Stimulated activated naive B cell treated with anti-CD40 and anti-IgM and Interleukin-4, amounts not matched to agents 10 μg/mL and 1 μg/mL and 100 μg/mL, for 72 hours (primary cell): ENCODE data around the gene WNK4.

Experiments
- ATAC-seq, 2 donors: fragments of 150-1000 bp; cut with Tn5 transposase; replicated peaks; 2 replicates each; pipeline ENCODE4 v1.10.0; 2021; ENCODE audit warnings: moderate library complexity in 1 of 2
- DNase-seq: peaks from one replicate; pipeline ENCODE4 v3.0.0; 2021
- H3K27ac Mint-ChIP-seq: one replicate; pipeline ENCODE4 v1.8.0; 2022; ENCODE audit warnings: mild to moderate bottlenecking, mixed read lengths
- H3K27me3 Mint-ChIP-seq, 2 donors: one replicate each; pipeline ENCODE4 v1.8.0; 2022; ENCODE audit warnings: mixed read lengths in 2 of 2
- H3K36me3 Mint-ChIP-seq, 2 donors: one replicate each; pipeline ENCODE4 v1.8.0; 2022; ENCODE audit warnings: mixed read lengths in 2 of 2, mild to moderate bottlenecking in 1 of 2
- H3K4me1 Mint-ChIP-seq, 2 donors: one replicate each; pipeline ENCODE4 v1.8.0; 2022; ENCODE audit warnings: mixed read lengths in 2 of 2, mild to moderate bottlenecking in 1 of 2
- H3K4me3 Mint-ChIP-seq, 2 donors: one replicate each; pipeline ENCODE4 v1.8.0; 2022; ENCODE audit warnings: mild to moderate bottlenecking in 2 of 2, mixed read lengths in 2 of 2, moderate library complexity in 1 of 2
- H3K9me3 Mint-ChIP-seq, 2 donors: one replicate each; pipeline ENCODE4 v1.8.0; 2022; ENCODE audit warnings: mixed read lengths in 2 of 2, mild to moderate bottlenecking in 1 of 2

WNK4 gene

GRCh38 chr17:42819939-42820535, 39.6 kb downstream of the WNK4 start:
- ATAC-seq (peak; percentile 48 to 60), DNase-seq (peak; percentile 40)
- H3K27me3 Mint-ChIP-seq, result no peaks in the 10 kb centered on the region
- peaks cover 34 to 48% of the 10 kb centered on the region in 2 donors for H3K36me3 Mint-ChIP-seq
- H3K27ac Mint-ChIP-seq, result no peak overlapping the region
- no peaks in the 10 kb centered on the region for H3K9me3 Mint-ChIP-seq
- peaks cover 13 to 25% of the 10 kb centered on the region in 2 donors for H3K4me1 Mint-ChIP-seq
- no peak overlapping the region for H3K4me3 Mint-ChIP-seq

- peaks cover 13 to 25% of the 10 kb centered on the region in 2 donors for H3K4me1 Mint-ChIP-seq
- H3K36me3 Mint-ChIP-seq, result peaks cover 25 to 38% of the 10 kb centered on the region in 2 donors
- H3K27me3 Mint-ChIP-seq, result no peaks in the 10 kb centered on the region
- no peaks in the 10 kb centered on the region for H3K9me3 Mint-ChIP-seq
- no peak for ATAC-seq
- DNase-seq, result no peak
- H3K27ac Mint-ChIP-seq, result no peak overlapping the region
- H3K4me3 Mint-ChIP-seq, result no peak overlapping the region
Measured at GRCh38 chr17:42821176-42821575, 40.8 kb downstream of the WNK4 start.

GRCh38 chr17:42827472-42827871, 47.1 kb downstream of the WNK4 start:
- ATAC-seq (no peak), DNase-seq (no peak)
- Mint-ChIP-seq H3K36me3 (peaks cover 2 to 6% of the 10 kb centered on the region in 2 donors), H3K27ac (no peak overlapping the region), H3K4me3 (no peak overlapping the region), H3K27me3 (no peaks in the 10 kb centered on the region), H3K4me1 (peaks cover 7 to 23% of the 10 kb centered on the region in 2 donors), H3K9me3 (no peaks in the 10 kb centered on the region)

- Mint-ChIP-seq H3K4me3 (no peak overlapping the region), H3K27me3 (no peaks in the 10 kb centered on the region), H3K4me1 (peaks cover 13 to 30% of the 10 kb centered on the region in 2 donors), H3K36me3 (peaks cover 3 to 10% of the 10 kb centered on the region in 2 donors), H3K9me3 (no peaks in the 10 kb centered on the region), H3K27ac (no peak overlapping the region)
- ATAC-seq, result no peak
- DNase-seq, result no peak
Measured at GRCh38 chr17:42830971-42831370, 50.6 kb downstream of the WNK4 start.

- Mint-ChIP-seq H3K4me3 (peak overlapping the region; percentile 94 to 97), H3K27me3 (no peaks in the 10 kb centered on the region), H3K4me1 (peaks cover 13 to 30% of the 10 kb centered on the region in 2 donors), H3K36me3 (peaks cover 6 to 18% of the 10 kb centered on the region in 2 donors), H3K27ac (peak overlapping the region; percentile 99), H3K9me3 (no peaks in the 10 kb centered on the region)
- DNase-seq (no peak), ATAC-seq (peak; percentile 15 to 18)
Measured at GRCh38 chr17:42832213-42832933, 52.0 kb downstream of the WNK4 start.

- H3K36me3 Mint-ChIP-seq, result peaks cover 13 to 24% of the 10 kb centered on the region in 2 donors
Measured at GRCh38 chr17:42832934-42833766, 52.7 kb downstream of the WNK4 start, which contains the start of gene PSME3. TSS of gene PSME3 (plus strand) at chr17:42833397. CDS start at chr17:42833632, 235 bp downstream.

GRCh38 chr17:42833767-42834422, 53.5 kb downstream of the WNK4 start:
- H3K27ac Mint-ChIP-seq, result peak overlapping the region; percentile 99
- no peak for ATAC-seq
- H3K36me3 Mint-ChIP-seq, result peaks cover 20 to 28% of the 10 kb centered on the region in 2 donors
- DNase-seq, result no peak
- H3K4me1 Mint-ChIP-seq, result peaks cover 17 to 32% of the 10 kb centered on the region in 2 donors
- H3K27me3 Mint-ChIP-seq, result no peaks in the 10 kb centered on the region
- peak overlapping the region; percentile 94 to 97 for H3K4me3 Mint-ChIP-seq
- no peaks in the 10 kb centered on the region for H3K9me3 Mint-ChIP-seq

More at GRCh38 chr17:42832934-42833766, 52.7 kb downstream of the WNK4 start, which contains the start of gene PSME3:
- peak within 1 kb of the TSS; percentile 99 for H3K27ac Mint-ChIP-seq
- ATAC-seq (peak; percentile 92 to 94), DNase-seq (peak; percentile 86)
- peak within 1 kb of the TSS; percentile 94 to 97 for H3K4me3 Mint-ChIP-seq
- H3K9me3 Mint-ChIP-seq, result no peaks in the 10 kb centered on the region
- H3K27me3 Mint-ChIP-seq, result no peaks in the 10 kb centered on the region
- peaks cover 17 to 30% of the 10 kb centered on the region in 2 donors for H3K4me1 Mint-ChIP-seq

GRCh38 chr17:42835732-42836131, 55.3 kb downstream of the WNK4 start:
- Mint-ChIP-seq H3K4me3 (no peak overlapping the region), H3K27ac (no peak overlapping the region), H3K27me3 (no peaks in the 10 kb centered on the region), H3K36me3 (peaks cover 28 to 36% of the 10 kb centered on the region in 2 donors), H3K4me1 (peaks cover 17 to 35% of the 10 kb centered on the region in 2 donors), H3K9me3 (no peaks in the 10 kb centered on the region)
- no peak for DNase-seq
- ATAC-seq, result no peak

GRCh38 chr17:42841975-42842685, 61.7 kb downstream of the WNK4 start:
- no peak for ATAC-seq
- no peak overlapping the region for H3K27ac Mint-ChIP-seq
- DNase-seq, result no peak
- H3K4me1 Mint-ChIP-seq, result peaks cover 20 to 43% of the 10 kb centered on the region in 2 donors
- H3K27me3 Mint-ChIP-seq, result no peaks in the 10 kb centered on the region
- H3K4me3 Mint-ChIP-seq, result no peak overlapping the region
- no peaks in the 10 kb centered on the region for H3K9me3 Mint-ChIP-seq
- peaks cover 53 to 56% of the 10 kb centered on the region in 2 donors for H3K36me3 Mint-ChIP-seq

- Mint-ChIP-seq H3K27ac (no peak overlapping the region), H3K4me3 (no peak overlapping the region), H3K4me1 (peaks cover 16 to 43% of the 10 kb centered on the region in 2 donors), H3K27me3 (no peaks in the 10 kb centered on the region), H3K9me3 (no peaks in the 10 kb centered on the region), H3K36me3 (peaks cover 44 to 53% of the 10 kb centered on the region in 2 donors)
- DNase-seq (no peak), ATAC-seq (no peak)
Measured at GRCh38 chr17:42843358-42843934, 63.0 kb downstream of the WNK4 start.

GRCh38 chr17:42844271-42844670, 63.9 kb downstream of the WNK4 start, which contains the start of gene AOC2:
TSS of gene AOC2 (plus strand) at chr17:42844580. CDS start at chr17:42844627, 47 bp downstream.
- H3K4me3 Mint-ChIP-seq, result no peak within 1 kb of the TSS
- no peak for ATAC-seq
- no peaks in the 10 kb centered on the region for H3K27me3 Mint-ChIP-seq
- peaks cover 37 to 44% of the 10 kb centered on the region in 2 donors for H3K36me3 Mint-ChIP-seq
- peaks cover 16 to 38% of the 10 kb centered on the region in 2 donors for H3K4me1 Mint-ChIP-seq
- DNase-seq, result no peak
- peak within 1 kb of the TSS; percentile 95 for H3K27ac Mint-ChIP-seq
- H3K9me3 Mint-ChIP-seq, result no peaks in the 10 kb centered on the region

GRCh38 chr17:42844761-42845555, 64.5 kb downstream of the WNK4 start:
- Mint-ChIP-seq H3K4me1 (peaks cover 16 to 38% of the 10 kb centered on the region in 2 donors), H3K9me3 (no peaks in the 10 kb centered on the region), H3K27me3 (no peaks in the 10 kb centered on the region), H3K36me3 (peaks cover 33 to 41% of the 10 kb centered on the region in 2 donors), H3K4me3 (no peak overlapping the region), H3K27ac (peak overlapping the region; percentile 95)
- no peak for DNase-seq
- ATAC-seq, result no peak
